IMR-90 (cell line): ENCODE results near the gene SNRNP70. TPM values are rescaled to one million over a fixed set of nuclear protein-coding genes. Genes with fewer than 3 reads are reported as not detected.

ENCODE experiments used
- ATAC-seq: fragments of 200-7000 bp; cut with Tn5 transposase; 2 replicates; pipeline ENCODE4 v1.9.1; 2020; ENCODE audit warnings: low read depth, mild to moderate bottlenecking, moderate library complexity
- BruUV-seq: library from RNA; stranded (reverse); fragments of 400-500 nt; replicated peaks from 2 replicates; lab custom pipeline; 2021; lab: Mats Ljungman, UMichigan
- CTCF ChIA-PET: fragments of 300-600 bp; formaldehyde crosslinking; extraction: SDS; loops from one replicate; lab custom pipeline; 2021; ENCODE audit warnings: antibody characterized with exemption; lab: Yijun Ruan, JAX
- POLR2A ChIA-PET: fragments of 300-600 bp; sonication (Branson Sonifier 250); formaldehyde crosslinking; loops from one replicate; lab custom pipeline; 2022; ENCODE audit warnings: antibody characterized with exemption; ENCODE audit not compliant: unreplicated experiment; lab: Charles Lee
- DNase-seq: peaks from one replicate; pipeline ENCODE4 v3.0.0; 2013
- H2AFZ ChIP-seq: replicated peaks from 2 replicates; pipeline ENCODE3; 2013; ENCODE audit warnings: low read length, mild to moderate bottlenecking; ENCODE audit not compliant: poor library complexity
- H2AK5ac ChIP-seq: 2 replicates; pipeline ENCODE4 v1.6.1; 2013; ENCODE audit warnings: low read depth, low read length, inconsistent platforms
- H2AK9ac ChIP-seq: replicated peaks from 2 replicates; pipeline ENCODE3; 2013; ENCODE audit warnings: mild to moderate bottlenecking, low read depth, low read length, moderate library complexity; ENCODE audit not compliant: poor library complexity
- H2BK120ac ChIP-seq: 2 replicates; pipeline ENCODE4 v1.6.1; 2013; ENCODE audit warnings: low read depth, low read length, inconsistent platforms
- H2BK15ac ChIP-seq: 3 replicates; pipeline ENCODE4 v1.6.1; 2013; ENCODE audit warnings: low read depth, low read length, inconsistent platforms
- H2BK20ac ChIP-seq: 2 replicates; pipeline ENCODE4 v1.6.1; 2013; ENCODE audit warnings: low read depth, mild to moderate bottlenecking, inconsistent platforms, low read length, moderate library complexity
- H2BK5ac ChIP-seq: 2 replicates; pipeline ENCODE4 v1.6.1; 2013; ENCODE audit warnings: mild to moderate bottlenecking, low read depth, low read length, inconsistent platforms; ENCODE audit not compliant: poor library complexity, severe bottlenecking
- H3K14ac ChIP-seq: replicated peaks from 2 replicates; pipeline ENCODE4 v1.6.1; 2013; ENCODE audit warnings: low read depth, low read length, inconsistent platforms
- H3K18ac ChIP-seq: 2 replicates; pipeline ENCODE4 v1.6.1; 2013; ENCODE audit warnings: low read depth, low read length, control low read depth
- H3K23ac ChIP-seq: 2 replicates; pipeline ENCODE4 v1.6.1; 2013; ENCODE audit warnings: low read depth, low read length, inconsistent platforms
- H3K27ac ChIP-seq: 2 replicates; pipeline ENCODE4 v1.5.1; 2013; ENCODE audit warnings: mild to moderate bottlenecking, control low read depth, low read length; ENCODE audit not compliant: insufficient read depth
- H3K27me3 ChIP-seq: 2 replicates; pipeline ENCODE4 v1.6.1; 2013; ENCODE audit warnings: low read length; ENCODE audit not compliant: control insufficient read depth, insufficient read depth
- H3K36me3 ChIP-seq: 2 replicates; pipeline ENCODE4 v1.6.1; 2013; ENCODE audit warnings: low read length, mixed read lengths; ENCODE audit not compliant: control insufficient read depth, insufficient read depth
- H3K4ac ChIP-seq: 2 replicates; pipeline ENCODE4 v1.6.1; 2013; ENCODE audit warnings: low read depth, low read length, inconsistent platforms
- H3K4me1 ChIP-seq: 2 replicates; pipeline ENCODE4 v1.6.1; 2013; ENCODE audit warnings: low read length, mixed read lengths; ENCODE audit not compliant: control insufficient read depth, insufficient read depth
- H3K4me2 ChIP-seq: 2 replicates; pipeline ENCODE4 v1.6.1; 2013; ENCODE audit warnings: low read depth, mild to moderate bottlenecking, control low read depth, low read length, moderate library complexity
- H3K4me3 ChIP-seq: 2 replicates; pipeline ENCODE4 v1.5.1; 2013; ENCODE audit warnings: low read depth, mild to moderate bottlenecking, control low read depth, low read length, moderate library complexity; ENCODE audit not compliant: insufficient read depth
- H3K56ac ChIP-seq: 2 replicates; pipeline ENCODE4 v1.6.1; 2013; ENCODE audit warnings: low read length, inconsistent platforms; ENCODE audit not compliant: insufficient read depth; ENCODE audit errors: extremely low read depth
- H3K79me1 ChIP-seq, 2 experiments: 2 replicates each; pipeline ENCODE4 v1.6.1; 2013; ENCODE audit warnings: low read length in 2 of 2, inconsistent platforms in 1 of 2, low read depth in 1 of 2
- H3K9ac ChIP-seq: 2 replicates; pipeline ENCODE4 v1.6.1; 2013; ENCODE audit warnings: low read depth, low read length, control low read depth
- H3K9me1 ChIP-seq: 2 replicates; pipeline ENCODE4 v1.6.1; 2013; ENCODE audit warnings: low read length, inconsistent platforms; ENCODE audit not compliant: insufficient read depth
- H3K9me3 ChIP-seq: 2 replicates; pipeline ENCODE4 v1.6.1; 2013; ENCODE audit warnings: low read length; ENCODE audit not compliant: control insufficient read depth, insufficient read depth
- H4K20me1 ChIP-seq: 2 replicates; pipeline ENCODE4 v1.6.1; 2013; ENCODE audit warnings: low read length, inconsistent platforms; ENCODE audit not compliant: insufficient read depth
- H4K5ac ChIP-seq: 2 replicates; pipeline ENCODE4 v1.6.1; 2013; ENCODE audit warnings: mild to moderate bottlenecking, low read depth, low read length, control low read depth
- H4K8ac ChIP-seq, 2 experiments: 2 replicates each; pipeline ENCODE4 v1.6.1; 2013; ENCODE audit warnings: low read depth in 2 of 2, low read length in 2 of 2, control low read depth in 1 of 2, inconsistent platforms in 1 of 2
- H4K91ac ChIP-seq: 2 replicates; pipeline ENCODE4 v1.6.1; 2013; ENCODE audit warnings: low read depth, low read length, inconsistent platforms; ENCODE audit not compliant: insufficient read depth
- BHLHE40 ChIP-seq: fragments of 150-350 bp; IDR thresholded peaks from 2 replicates; pipeline ENCODE4 v1.6.1; 2016; ENCODE audit warnings: mild to moderate bottlenecking, low read depth, low read length
- CEBPB ChIP-seq: IDR thresholded peaks from 2 replicates; pipeline ENCODE4 v1.6.1; 2012; ENCODE audit warnings: low read depth, low read length, improper control_type of control experiment
- CTCF ChIP-seq: conservative IDR thresholded peaks from 2 replicates; pipeline ENCODE4 v1.5.1; 2012; ENCODE audit warnings: mild to moderate bottlenecking, low read depth, low read length, improper control_type of control experiment
- ELK1 ChIP-seq: fragments of 150-350 bp; IDR thresholded peaks from 2 replicates; pipeline ENCODE4 v1.6.1; 2016; ENCODE audit warnings: low read depth, mild to moderate bottlenecking, low read length, moderate library complexity, borderline replicate concordance
- FOS ChIP-seq: fragments of 150-350 bp; IDR thresholded peaks from 2 replicates; pipeline ENCODE4 v1.6.1; 2016; ENCODE audit warnings: low read depth, low read length
- MAFK ChIP-seq: IDR thresholded peaks from 2 replicates; pipeline ENCODE4 v1.6.1; 2012; ENCODE audit warnings: low read depth, low read length, improper control_type of control experiment
- MAZ ChIP-seq: IDR thresholded peaks from 2 replicates; pipeline ENCODE4 v1.6.1; 2012; ENCODE audit warnings: low read depth, mild to moderate bottlenecking, low read length, improper control_type of control experiment, moderate library complexity, borderline replicate concordance
- NFE2L2 ChIP-seq: fragments of 150-350 bp; IDR thresholded peaks from 2 replicates; pipeline ENCODE4 v1.6.1; 2016; ENCODE audit warnings: low read depth, mild to moderate bottlenecking, low read length
- POLR2A ChIP-seq: IDR thresholded peaks from 2 replicates; pipeline ENCODE4 v1.6.1; 2012; ENCODE audit warnings: mild to moderate bottlenecking, low read depth, low read length
- RAD21 ChIP-seq: IDR thresholded peaks from 2 replicates; pipeline ENCODE4 v1.6.1; 2012; ENCODE audit warnings: low read length, improper control_type of control experiment
- RCOR1 ChIP-seq: IDR thresholded peaks from 2 replicates; pipeline ENCODE4 v1.6.1; 2012; ENCODE audit warnings: mild to moderate bottlenecking, low read length, improper control_type of control experiment; ENCODE audit not compliant: insufficient replicate concordance
- SMC3 ChIP-seq: fragments of 150-350 bp; IDR thresholded peaks from 2 replicates; pipeline ENCODE4 v1.6.1; 2016; ENCODE audit warnings: low read depth, mild to moderate bottlenecking, antibody characterized with exemption, low read length, moderate library complexity
- USF2 ChIP-seq: fragments of 150-350 bp; IDR thresholded peaks from 2 replicates; pipeline ENCODE4 v1.6.1; 2017; ENCODE audit warnings: mild to moderate bottlenecking, antibody characterized with exemption, low read length, low read depth
- WGBS, 2 experiments: methylation state at CpG; one replicate each; pipeline versions ENCODE4 v1.1.5 to v1.1.7; 2013; ENCODE audit warnings: missing lambda C conversion rate in 2 of 2; ENCODE audit not compliant: insufficient read length in 1 of 2; ENCODE audit errors: extremely low coverage in 2 of 2; 5-methylcytosine and 5-hydroxymethylcytosine counted together
- dilution Hi-C: fragments of 300-500 bp; cut with HindIII; formaldehyde crosslinking; loops from one replicate; pipeline ENCODE4 v1.14.3; 2018; ENCODE audit warnings: low sequenced_read_pairs; ENCODE audit not compliant: unreplicated experiment
- in situ Hi-C: fragments of 300-500 bp; cut with MboI; formaldehyde crosslinking; loops from 3 replicates; pipeline ENCODE4 v1.14.3; 2019; ENCODE audit warnings: low sequenced_read_pairs, inconsistent platforms, mixed read lengths
- intact Hi-C: fragments of 100-400 bp; cut with micrococcal nuclease; formaldehyde crosslinking; loops from 2 replicates; pipeline ENCODE4 v1.10.0; 2022
- polyA plus RNA-seq, 3 experiments: library from polyadenylated mRNA; depleted of rRNA; stranded (reverse); fragments of >200 nt; gene quantifications; 2 replicates each; pipeline ENCODE4 v1.2.3, GENCODE V29; 2012; ENCODE audit warnings: low replicate concordance in 1 of 3
- total RNA-seq: library from RNA; depleted of rRNA; stranded (reverse); fragments of >200 nt; gene quantifications from 2 replicates; pipeline ENCODE4 v1.2.3, GENCODE V29; 2012

Gene SNRNP70
- total and polyA plus RNA-seq, 2 of the 4 experiments (the other 2 are of a cell fraction) = 72.8 to 200 TPM

- 10% methylated on average over 26 of the region's 45 CpGs; no CpG with 5 or more reads in 1 of the 2 experiments for WGBS, 2 experiments
- Histone ChIP-seq H3K4me3 (no peak overlapping the region), H4K8ac (no peak overlapping the region; a peak in 1 of 4 replicates), H4K5ac (no peak overlapping the region), H3K14ac (no peak overlapping the region), H3K9me1 (no peaks in the 10 kb centered on the region), H2BK20ac (no peak overlapping the region), H3K9ac (no peak overlapping the region), H3K4me1 (peaks cover 4% of the 10 kb centered on the region; the same call in 1 of the 2 replicates), H3K56ac (no peak overlapping the region), H3K9me3 (no peaks in the 10 kb centered on the region), H3K79me1 (0 out of 4 replicates have a peak, but pooled peaks cover 0 to 7% of the 10 kb centered on the region in 2 experiments), H3K36me3 (no peaks in the 10 kb centered on the region), H4K20me1 (no peaks in the 10 kb centered on the region), H3K4me2 (peak overlapping the region; percentile 33; the same call in 1 of the 2 replicates), H3K27ac (no peak overlapping the region), H2BK5ac (no peak overlapping the region), H2BK120ac (no peak overlapping the region), H3K4ac (no peak overlapping the region; the same call in 1 of the 2 replicates), H2BK15ac (no peak overlapping the region), H3K18ac (no peak overlapping the region), H4K91ac (no peak overlapping the region), H3K23ac (no peak overlapping the region; the same call in 1 of the 2 replicates), H2AK9ac (peak overlapping the region; percentile 23), H3K27me3 (peaks cover 8% of the 10 kb centered on the region; the same call in 1 of the 2 replicates), H2AK5ac (no peak overlapping the region), H2AFZ (peak overlapping the region; percentile 56)
- CTCF ChIA-PET = no interaction called here
- ATAC-seq = no peak
- intact Hi-C loops (no loop called here), in situ Hi-C loops (no loop called here), dilution Hi-C loops (no loop called here)
- TF ChIP-seq MAZ (no peak), CTCF (no peak), SMC3 (no peak), POLR2A (no peak), RCOR1 (peak; percentile 31), NFE2L2 (no peak), BHLHE40 (no peak), MAFK (no peak), CEBPB (no peak), RAD21 (no peak), ELK1 (no peak), USF2 (peak; percentile 58), FOS (no peak)
- BruUV-seq = no TSS peak
- DNase-seq = peak; percentile 11
- POLR2A ChIA-PET = no interaction called here
These were observed 66.2 kb downstream of the SNRNP70 start for GRCh38 chr19:49151267-49152118.
